ENCODE results near the gene PCDH10. TPM values are rescaled to one million over a fixed set of nuclear protein-coding genes. Genes with fewer than 3 reads are reported as not detected.
"Not testable (repeated sequence)": the region's sequence is repeated elsewhere in the genome, so short reads cannot be mapped to it uniquely, and the experiment has no call there.

The PCDH10 gene
- polyA plus RNA-seq, 4 donors, result 4.6 to 17.5 (median 6.3) TPM

DNA sequence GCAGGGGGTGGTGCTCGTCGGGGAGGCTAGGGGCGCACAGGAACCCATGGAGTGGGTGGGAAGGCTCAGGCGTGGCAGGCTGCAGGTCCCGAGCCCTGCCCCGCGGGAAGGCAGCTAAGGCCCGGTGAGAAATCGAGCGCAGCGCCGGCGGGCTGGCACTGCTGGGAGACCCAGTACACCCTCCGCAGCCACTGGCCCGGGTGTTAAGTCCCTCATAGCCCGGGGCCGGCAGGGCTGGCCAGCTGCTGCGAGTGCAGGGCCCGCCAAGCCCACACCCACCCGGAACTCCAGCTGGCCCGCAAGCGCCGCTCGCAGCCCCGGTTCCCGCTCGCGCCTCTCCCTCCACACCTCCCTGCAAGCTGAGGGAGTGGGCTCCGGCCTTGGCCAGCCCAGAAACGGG lies 91.4 kb downstream of the PCDH10 start:
- not testable (repeated sequence) for DNase-seq (ENCODE audit: low read depth in 4 of 4, low spot score in 3 of 4)
